Common myeloid progenitor, CD34-positive (primary cell): ENCODE data around the gene DYRK3.
"Not testable (repeated sequence)": the region's sequence is repeated elsewhere in the genome, so short reads cannot be mapped to it uniquely, and the experiment has no call there.

ENCODE experiments used
- CTCF ChIA-PET: fragments of 350-600 bp; sonication (Branson Sonifier 250); formaldehyde crosslinking; loops from one replicate; lab custom pipeline; 2021; ENCODE audit warnings: antibody characterized with exemption; lab: Charles Lee
- POLR2A ChIA-PET: fragments of 350-600 bp; sonication (Branson Sonifier 250); formaldehyde crosslinking; loops from one replicate; lab custom pipeline; 2021; ENCODE audit warnings: antibody characterized with exemption; lab: Charles Lee
- DNase-seq, 3 donors: peaks; one replicate each; pipeline versions ENCODE4 v3.0.0 to v3.0.0-alpha.2; 2013
- H3K27ac ChIP-seq, 2 experiments: 1 replicate in 1 of 2; 2 replicates in 1 of 2; pipeline ENCODE4 v1.7.0; 2013; ENCODE audit warnings: inconsistent platforms in 2 of 2, low read length in 2 of 2, mild to moderate bottlenecking in 2 of 2, low read depth in 1 of 2, moderate library complexity in 1 of 2; ENCODE audit not compliant: severe bottlenecking in 2 of 2, insufficient read depth in 1 of 2, poor library complexity in 1 of 2
- H3K27me3 ChIP-seq, 5 experiments: replicated peaks in 2 of 5; 1 replicate in 3 of 5; 2 replicates in 2 of 5; pipeline versions ENCODE4 v1.6.1 to v1.7.0; 2013; ENCODE audit warnings: low read length in 4 of 5, mild to moderate bottlenecking in 2 of 5, moderate library complexity in 2 of 5, inconsistent platforms in 1 of 5; ENCODE audit not compliant: insufficient read depth in 5 of 5, control insufficient read depth in 4 of 5
- H3K36me3 ChIP-seq, 4 experiments: 1 replicate in 2 of 4; 2 replicates in 2 of 4; pipeline versions ENCODE4 v1.6.1 to v1.7.0; 2013; ENCODE audit warnings: low read length in 3 of 4, control low read depth in 1 of 4, mild to moderate bottlenecking in 1 of 4; ENCODE audit not compliant: control insufficient read depth in 4 of 4, insufficient read depth in 4 of 4
- H3K4me1 ChIP-seq, 4 experiments: 1 replicate in 3 of 4; 2 replicates in 1 of 4; pipeline versions ENCODE4 v1.6.1 to v1.7.1; 2013; ENCODE audit warnings: low read length in 3 of 4, mild to moderate bottlenecking in 3 of 4, control low read depth in 1 of 4, inconsistent platforms in 1 of 4, moderate library complexity in 1 of 4; ENCODE audit not compliant: control insufficient read depth in 4 of 4, insufficient read depth in 4 of 4; ENCODE audit errors: control extremely low read depth in 1 of 4
- H3K4me3 ChIP-seq, 7 experiments: 1 replicate in 4 of 7; 2 replicates in 3 of 7; pipeline versions ENCODE4 v1.5.1 to v1.7.0; 2013; ENCODE audit warnings: mild to moderate bottlenecking in 7 of 7, low read length in 6 of 7, moderate library complexity in 6 of 7, inconsistent platforms in 2 of 7, low read depth in 2 of 7, control low read depth in 1 of 7; ENCODE audit not compliant: insufficient read depth in 4 of 7, control insufficient read depth in 1 of 7; ENCODE audit errors: extremely low read depth in 1 of 7
- H3K9me3 ChIP-seq, 5 experiments: 1 replicate in 4 of 5; 2 replicates in 1 of 5; pipeline versions ENCODE4 v1.6.1 to v1.7.1; 2013; ENCODE audit warnings: low read length in 4 of 5, mild to moderate bottlenecking in 2 of 5, inconsistent platforms in 1 of 5, low read depth in 1 of 5, moderate library complexity in 1 of 5; ENCODE audit not compliant: control insufficient read depth in 4 of 5, insufficient read depth in 2 of 5; ENCODE audit errors: control extremely low read depth in 1 of 5
- WGBS: methylation state at CpG from one replicate; pipeline ENCODE4 v1.1.5; 2013; ENCODE audit not compliant: insufficient coverage; 5-methylcytosine and 5-hydroxymethylcytosine counted together

DYRK3 gene

GRCh38 chr1:206604861-206605260 lies 30.5 kb upstream of the DYRK3 start:
- CTCF ChIA-PET, result interaction anchor here (0.6 to 1.0 kb wide), 2 partner anchors 13 to 197 kb away, joined by 3 to 5 read pairs; no protein-coding TSS in a partner anchor
- no peak overlapping the region for H3K27ac ChIP-seq
- WGBS, result 95% methylated on average over 3 of the region's 5 CpGs
- POLR2A ChIA-PET, result no interaction called here
- H3K4me1 ChIP-seq, result peaks cover 0 to 12% (median 5%) of the 10 kb centered on the region in 4 experiments
- H3K36me3 ChIP-seq, result peaks cover 14 to 69% (median 44%) of the 10 kb centered on the region in 4 experiments
- no peak overlapping the region for H3K4me3 ChIP-seq
- no peaks in the 10 kb centered on the region for H3K27me3 ChIP-seq
- DNase-seq, result no peak
- no peaks in the 10 kb centered on the region for H3K9me3 ChIP-seq

DNA sequence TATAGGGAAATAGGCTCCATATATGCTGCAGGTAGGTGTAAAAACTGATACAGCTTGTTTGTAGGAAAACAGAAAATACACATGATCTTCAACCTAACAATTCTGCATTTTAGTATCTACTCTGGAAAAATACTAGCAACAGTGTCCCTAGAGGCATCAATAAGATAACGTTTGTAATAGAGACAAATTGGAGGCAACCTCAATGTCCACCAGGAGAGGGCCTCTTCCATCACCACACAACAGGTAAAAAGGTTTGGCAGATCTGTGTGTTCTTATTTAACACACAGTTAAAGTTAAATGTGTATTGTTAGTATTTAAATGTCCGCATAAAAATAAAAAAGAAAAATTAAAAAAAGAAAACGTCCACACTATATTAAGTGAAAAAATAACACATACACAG lies 28.5 kb upstream of the DYRK3 start:
- Histone ChIP-seq H3K36me3 (peaks cover 13 to 53% (median 38%) of the 10 kb centered on the region in 4 experiments), H3K27me3 (no peaks in the 10 kb centered on the region), H3K4me1 (peaks cover 6 to 25% (median 16%) of the 10 kb centered on the region in 4 experiments), H3K27ac (no peak overlapping the region), H3K9me3 (no peaks in the 10 kb centered on the region), H3K4me3 (no peak overlapping the region)
- ChIA-PET POLR2A (no interaction called here), CTCF (interaction anchor here (0.6 to 6.0 kb wide), 16 partner anchors 12 to 375 kb away, joined by 3 to 40 read pairs (median 3); partner anchors contain the start of gene DYRK3)
- no CpG with 5 or more reads among the region's 3 CpGs for WGBS
- DNase-seq, result peak; percentile 54 to 77 (median 76)

DNA sequence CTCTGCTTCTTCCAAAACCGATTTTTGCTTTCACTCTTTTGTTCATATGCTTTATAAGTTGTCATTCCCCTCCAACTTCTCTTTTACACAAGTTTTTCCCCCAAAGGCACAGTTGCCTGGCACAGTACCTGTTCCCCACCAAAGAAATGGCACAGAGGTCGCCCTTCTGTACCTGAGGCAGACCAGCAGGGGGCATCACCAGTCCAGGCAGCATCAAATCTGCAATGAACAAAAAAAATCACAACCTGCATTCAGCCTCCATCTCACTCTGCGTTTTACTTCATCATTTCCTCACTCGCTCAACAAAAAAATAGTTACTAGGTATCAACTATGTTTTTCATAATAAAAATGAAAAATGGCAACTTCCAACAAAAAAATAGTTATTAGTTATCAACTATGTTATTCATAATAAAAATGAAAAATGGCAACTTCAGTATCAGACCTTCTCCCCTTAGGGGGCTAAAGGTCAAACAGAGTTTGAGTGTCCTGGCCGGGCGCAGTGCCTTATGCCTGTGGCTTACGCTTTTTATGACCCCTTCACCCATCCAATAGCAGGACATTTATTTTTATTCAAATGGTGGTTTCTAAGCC lies 27.1 kb upstream of the DYRK3 start:
- WGBS, result 100% methylated on average over 2 of the region's 7 CpGs
- Histone ChIP-seq H3K36me3 (peaks cover 10 to 40% (median 27%) of the 10 kb centered on the region in 4 experiments), H3K4me3 (no peak overlapping the region), H3K27me3 (no peaks in the 10 kb centered on the region), H3K27ac (no peak overlapping the region), H3K9me3 (no peaks in the 10 kb centered on the region), H3K4me1 (peaks cover 6 to 30% (median 17%) of the 10 kb centered on the region in 4 experiments)
- POLR2A ChIA-PET, result no interaction called here
- CTCF ChIA-PET, result interaction anchor here (0.6 to 6.0 kb wide), 17 partner anchors 12 to 374 kb away, joined by 3 to 40 read pairs (median 4); partner anchors contain the start of gene DYRK3
- peak; percentile 56 to 73 (median 70) for DNase-seq

GRCh38 chr1:206609229-206609991 lies 25.9 kb upstream of the DYRK3 start:
- Histone ChIP-seq H3K27me3 (no peaks in the 10 kb centered on the region), H3K9me3 (no peaks in the 10 kb centered on the region), H3K4me1 (peaks cover 6 to 30% (median 17%) of the 10 kb centered on the region in 4 experiments), H3K36me3 (peaks cover 5 to 30% (median 20%) of the 10 kb centered on the region in 4 experiments), H3K27ac (peak overlapping the region; percentile 48 to 81), H3K4me3 (peak overlapping the region in 2 of 7 experiments; percentile 25 to 33)
- ChIA-PET POLR2A (no interaction called here), CTCF (interaction anchor here (0.6 to 6.0 kb wide), 22 partner anchors 11 to 373 kb away, joined by 3 to 40 read pairs (median 4); partner anchors contain the start of gene DYRK3)
- WGBS, result 18% methylated on average over 2 of the region's 4 CpGs
- DNase-seq, result peak; percentile 70 to 90 (median 90)

DNA sequence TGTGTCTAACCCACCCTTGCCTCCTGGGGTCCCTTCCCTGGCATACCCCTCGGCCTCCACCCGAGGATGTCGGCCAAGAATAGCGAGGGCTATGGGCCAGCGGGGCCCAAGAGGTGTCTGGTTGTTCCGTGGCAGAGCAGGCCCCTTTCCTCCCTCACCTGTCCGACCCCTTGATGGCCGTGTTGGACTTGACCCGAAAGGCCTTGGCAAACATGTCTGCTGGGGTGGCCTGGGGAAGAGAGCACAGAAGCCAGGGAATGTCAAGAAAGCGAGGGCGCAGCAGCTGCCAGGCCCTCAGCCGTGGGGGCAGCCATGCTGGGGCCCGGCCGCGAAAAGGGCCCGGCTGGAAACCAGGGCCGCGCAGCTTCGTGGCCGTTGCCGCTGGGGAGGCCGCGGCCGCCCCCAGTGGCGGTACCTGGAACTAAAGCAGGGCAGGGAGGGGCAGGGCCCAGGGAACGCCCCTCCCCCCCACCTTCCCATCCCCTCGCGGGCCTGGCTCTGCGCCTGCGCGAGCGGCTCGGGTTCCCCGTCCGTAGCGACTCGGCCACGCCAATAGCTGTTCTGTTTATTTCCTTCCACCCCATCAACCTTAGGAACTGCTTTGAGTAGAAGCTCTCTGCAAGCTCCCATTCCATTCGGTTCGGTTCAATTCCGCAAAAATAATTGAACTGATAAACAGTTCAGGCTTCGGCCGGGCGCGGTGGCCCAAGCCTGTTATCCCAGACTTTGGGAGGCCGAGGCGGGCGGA lies 23.0 kb upstream of the DYRK3 start, which contains the start of gene EIF2D:
EIF2D (minus strand) TSS at position 337 of the 748 bp plus-strand sequence; CDS start at position 214, 123 bp downstream.
- 5% methylated on average over 45 of the region's 48 CpGs for WGBS
- peak within 1 kb of the TSS; percentile 46 to 97 (median 89) for H3K4me3 ChIP-seq
- H3K4me1 ChIP-seq, result peaks cover 6 to 30% (median 17%) of the 10 kb centered on the region in 4 experiments
- H3K27ac ChIP-seq, result peak within 1 kb of the TSS; percentile 96 to 98
- peaks cover 3 to 10% (median 8%) of the 10 kb centered on the region in 4 experiments for H3K36me3 ChIP-seq
- peak; percentile 91 to 95 (median 94) for DNase-seq
- no peaks in the 10 kb centered on the region for H3K9me3 ChIP-seq
- ChIA-PET CTCF (interaction anchor here (0.7 to 6.0 kb wide), 12 partner anchors 10 to 322 kb away, joined by 3 to 40 read pairs (median 4); partner anchors contain the start of gene DYRK3), POLR2A (interaction anchor here (1.0 kb wide), 1 partner anchor 19 kb away, joined by 5 read pairs; no protein-coding TSS in a partner anchor)
- H3K27me3 ChIP-seq, result no peaks in the 10 kb centered on the region

- POLR2A ChIA-PET, result not testable (repeated sequence)
- no CpG with 5 or more reads among the region's 2 CpGs for WGBS
- CTCF ChIA-PET, result interaction anchor here (1.0 to 37.3 kb wide), 6 partner anchors 8 to 356 kb away, joined by 3 to 989 read pairs (median 5); partner anchors contain the start of gene EIF2D
Measured at GRCh38 chr1:206626396-206626795, 8.9 kb upstream of the DYRK3 start.

More at GRCh38 chr1:206626396-206626795, 8.9 kb upstream of the DYRK3 start:
- H3K9me3 ChIP-seq, H3K27ac ChIP-seq, H3K4me3 ChIP-seq, H3K4me1 ChIP-seq, H3K36me3 ChIP-seq, DNase-seq, H3K27me3 ChIP-seq: not testable (repeated sequence)
